ENCODE measurements around the gene TENM3. TPM values are rescaled to one million over a fixed set of nuclear protein-coding genes. Genes with fewer than 3 reads are reported as not detected.

TENM3 gene
- total RNA-seq, 1 experiment from 2014 or later = 71.0 TPM

DNA sequence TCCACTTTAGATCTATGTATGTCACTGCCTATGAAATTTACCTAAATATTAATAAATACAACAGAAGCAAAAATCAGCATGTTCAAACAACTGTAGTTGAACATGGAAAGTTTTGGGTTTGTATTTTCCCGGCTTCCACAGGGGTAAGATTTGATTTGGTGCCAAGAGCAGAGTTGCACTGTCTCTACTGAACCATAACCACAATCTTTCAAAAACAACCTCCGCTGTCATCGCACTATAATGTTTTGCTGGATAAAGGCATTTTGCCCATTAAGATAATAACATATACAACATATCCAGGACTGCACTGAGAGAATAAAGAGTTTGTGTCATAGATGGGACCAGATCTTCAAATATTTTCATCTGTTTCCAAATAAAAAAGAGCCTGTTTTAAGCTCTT, 94.9 kb downstream of the TENM3 start:
- TF ChIP-seq TP53 (CRISPR knock-in tag; IDR thresholded peaks at IDR 0.05) (no peak), ZNF396 (CRISPR knock-in tag; IDR thresholded peaks at IDR 0.05; ENCODE audit: borderline replicate concordance) (no peak), ATF6 (CRISPR knock-in tag; IDR thresholded peaks at IDR 0.05) (no peak), ZNF416 (CRISPR knock-in tag; IDR thresholded peaks at IDR 0.05) (no peak), TCF7 (CRISPR knock-in tag; IDR thresholded peaks at IDR 0.05; ENCODE audit: low read depth) (no peak), SMAD3 (CRISPR knock-in tag; IDR thresholded peaks at IDR 0.05; ENCODE audit: borderline replicate concordance) (no peak), ZNF425 (CRISPR knock-in tag; conservative IDR thresholded peaks at IDR 0.05) (no peak), EMX1 (CRISPR knock-in tag; IDR thresholded peaks at IDR 0.05) (no peak), NR1H2 (CRISPR knock-in tag; IDR thresholded peaks at IDR 0.05) (no peak), ATF1 (CRISPR knock-in tag; IDR thresholded peaks at IDR 0.05) (no peak), HMGA2 (CRISPR knock-in tag; IDR thresholded peaks at IDR 0.05) (no peak), ZNF512 (CRISPR knock-in tag; IDR thresholded peaks at IDR 0.05; ENCODE audit: borderline replicate concordance) (no peak), CREM (CRISPR knock-in tag; IDR thresholded peaks at IDR 0.05) (no peak), ZBTB21 (CRISPR knock-in tag; IDR thresholded peaks at IDR 0.05; ENCODE audit: borderline replicate concordance) (no peak), ZNF138 (CRISPR knock-in tag; conservative IDR thresholded peaks at IDR 0.05) (no peak), PRDM15 (CRISPR knock-in tag; IDR thresholded peaks at IDR 0.05) (no peak)
- TF ChIP-seq, protein P1, sequence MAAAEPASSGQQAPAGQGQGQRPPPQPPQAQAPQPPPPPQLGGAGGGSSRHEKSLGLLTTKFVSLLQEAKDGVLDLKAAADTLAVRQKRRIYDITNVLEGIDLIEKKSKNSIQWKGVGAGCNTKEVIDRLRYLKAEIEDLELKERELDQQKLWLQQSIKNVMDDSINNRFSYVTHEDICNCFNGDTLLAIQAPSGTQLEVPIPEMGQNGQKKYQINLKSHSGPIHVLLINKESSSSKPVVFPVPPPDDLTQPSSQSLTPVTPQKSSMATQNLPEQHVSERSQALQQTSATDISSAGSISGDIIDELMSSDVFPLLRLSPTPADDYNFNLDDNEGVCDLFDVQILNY (CRISPR knock-in tag; IDR thresholded peaks at IDR 0.05) = no peak
- TF ChIP-seq, protein P2, sequence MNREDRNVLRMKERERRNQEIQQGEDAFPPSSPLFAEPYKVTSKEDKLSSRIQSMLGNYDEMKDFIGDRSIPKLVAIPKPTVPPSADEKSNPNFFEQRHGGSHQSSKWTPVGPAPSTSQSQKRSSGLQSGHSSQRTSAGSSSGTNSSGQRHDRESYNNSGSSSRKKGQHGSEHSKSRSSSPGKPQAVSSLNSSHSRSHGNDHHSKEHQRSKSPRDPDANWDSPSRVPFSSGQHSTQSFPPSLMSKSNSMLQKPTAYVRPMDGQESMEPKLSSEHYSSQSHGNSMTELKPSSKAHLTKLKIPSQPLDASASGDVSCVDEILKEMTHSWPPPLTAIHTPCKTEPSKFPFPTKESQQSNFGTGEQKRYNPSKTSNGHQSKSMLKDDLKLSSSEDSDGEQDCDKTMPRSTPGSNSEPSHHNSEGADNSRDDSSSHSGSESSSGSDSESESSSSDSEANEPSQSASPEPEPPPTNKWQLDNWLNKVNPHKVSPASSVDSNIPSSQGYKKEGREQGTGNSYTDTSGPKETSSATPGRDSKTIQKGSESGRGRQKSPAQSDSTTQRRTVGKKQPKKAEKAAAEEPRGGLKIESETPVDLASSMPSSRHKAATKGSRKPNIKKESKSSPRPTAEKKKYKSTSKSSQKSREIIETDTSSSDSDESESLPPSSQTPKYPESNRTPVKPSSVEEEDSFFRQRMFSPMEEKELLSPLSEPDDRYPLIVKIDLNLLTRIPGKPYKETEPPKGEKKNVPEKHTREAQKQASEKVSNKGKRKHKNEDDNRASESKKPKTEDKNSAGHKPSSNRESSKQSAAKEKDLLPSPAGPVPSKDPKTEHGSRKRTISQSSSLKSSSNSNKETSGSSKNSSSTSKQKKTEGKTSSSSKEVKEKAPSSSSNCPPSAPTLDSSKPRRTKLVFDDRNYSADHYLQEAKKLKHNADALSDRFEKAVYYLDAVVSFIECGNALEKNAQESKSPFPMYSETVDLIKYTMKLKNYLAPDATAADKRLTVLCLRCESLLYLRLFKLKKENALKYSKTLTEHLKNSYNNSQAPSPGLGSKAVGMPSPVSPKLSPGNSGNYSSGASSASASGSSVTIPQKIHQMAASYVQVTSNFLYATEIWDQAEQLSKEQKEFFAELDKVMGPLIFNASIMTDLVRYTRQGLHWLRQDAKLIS (CRISPR knock-in tag; IDR thresholded peaks at IDR 0.05; ENCODE audit: borderline replicate concordance) = no peak
- TF ChIP-seq, protein P3, sequence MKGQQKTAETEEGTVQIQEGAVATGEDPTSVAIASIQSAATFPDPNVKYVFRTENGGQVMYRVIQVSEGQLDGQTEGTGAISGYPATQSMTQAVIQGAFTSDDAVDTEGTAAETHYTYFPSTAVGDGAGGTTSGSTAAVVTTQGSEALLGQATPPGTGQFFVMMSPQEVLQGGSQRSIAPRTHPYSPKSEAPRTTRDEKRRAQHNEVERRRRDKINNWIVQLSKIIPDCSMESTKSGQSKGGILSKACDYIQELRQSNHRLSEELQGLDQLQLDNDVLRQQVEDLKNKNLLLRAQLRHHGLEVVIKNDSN (CRISPR knock-in tag; IDR thresholded peaks at IDR 0.05) = no peak
- peaks cover 12% of the 10 kb centered on the region for H3K9me3 Mint-ChIP-seq
- no peak overlapping the region for H3K27ac Mint-ChIP-seq
- no peak for ATAC-seq
- peaks cover 11% of the 10 kb centered on the region; the same call in 1 of the 2 replicates for H3K36me3 Mint-ChIP-seq
- peaks cover 21% of the 10 kb centered on the region for H3K4me1 Mint-ChIP-seq
- DNase-seq (ENCODE audit: low spot score) = no peak
- POLR2A ChIA-PET = no interaction called here
- no peaks in the 10 kb centered on the region for H3K27me3 Mint-ChIP-seq (ENCODE audit: low read depth)
- H3K4me3 Mint-ChIP-seq = no peak overlapping the region
- CTCF ChIA-PET = no interaction called here
